ENCODE data around the gene DCAF11.

The DCAF11 gene

GRCh38 chr14:24079491-24080141 lies 35.0 kb upstream of the DCAF11 start:
- TF ChIP-seq CTCF (IDR thresholded peaks at IDR 0.05; ENCODE audit: borderline replicate concordance, control extremely low read depth, extremely low read depth, insufficient read depth, missing control alignments) = no peak
- DNase-seq (ENCODE audit: low spot score) = no peak
- in situ Hi-C loops (cut with MboI; ENCODE audit: low sequenced_read_pairs, unreplicated experiment) = no loop called here

- in situ Hi-C loops (cut with MboI; ENCODE audit: low sequenced_read_pairs, unreplicated experiment) = no loop called here
- TF ChIP-seq CTCF (IDR thresholded peaks at IDR 0.05; ENCODE audit: borderline replicate concordance, control extremely low read depth, extremely low read depth, insufficient read depth, missing control alignments) = no peak
Measured at GRCh38 chr14:24080142-24080530, 34.4 kb upstream of the DCAF11 start.

GRCh38 chr14:24080888-24081738 lies 33.5 kb upstream of the DCAF11 start:
- peak; percentile 89 for DNase-seq (ENCODE audit: low spot score)

More at GRCh38 chr14:24080142-24080530, 34.4 kb upstream of the DCAF11 start:
- no peak for DNase-seq (ENCODE audit: low spot score)

GRCh38 chr14:24081739-24082211 lies 32.8 kb upstream of the DCAF11 start:
- in situ Hi-C loops (cut with MboI; ENCODE audit: low sequenced_read_pairs, unreplicated experiment) = no loop called here
- no peak for TF ChIP-seq CTCF (IDR thresholded peaks at IDR 0.05; ENCODE audit: borderline replicate concordance, control extremely low read depth, extremely low read depth, insufficient read depth, missing control alignments)
- DNase-seq (ENCODE audit: low spot score) = no peak

More at GRCh38 chr14:24080888-24081738, 33.5 kb upstream of the DCAF11 start:
- TF ChIP-seq CTCF (IDR thresholded peaks at IDR 0.05; ENCODE audit: borderline replicate concordance, control extremely low read depth, extremely low read depth, insufficient read depth, missing control alignments) = no peak
- in situ Hi-C loops (cut with MboI; ENCODE audit: low sequenced_read_pairs, unreplicated experiment) = no loop called here

- DNase-seq (ENCODE audit: low spot score) = no peak
- in situ Hi-C loops (cut with MboI; ENCODE audit: low sequenced_read_pairs, unreplicated experiment) = no loop called here
- TF ChIP-seq CTCF (IDR thresholded peaks at IDR 0.05; ENCODE audit: borderline replicate concordance, control extremely low read depth, extremely low read depth, insufficient read depth, missing control alignments) = no peak
Measured at GRCh38 chr14:24082411-24083080, 32.0 kb upstream of the DCAF11 start.

- TF ChIP-seq CTCF (IDR thresholded peaks at IDR 0.05; ENCODE audit: borderline replicate concordance, control extremely low read depth, extremely low read depth, insufficient read depth, missing control alignments) = no peak
- in situ Hi-C loops (cut with MboI; ENCODE audit: low sequenced_read_pairs, unreplicated experiment) = no loop called here
- DNase-seq (ENCODE audit: low spot score) = no peak
Measured at GRCh38 chr14:24083462-24083861, 31.1 kb upstream of the DCAF11 start.

Measured in GM13976 (cell line).